ENCODE measurements around the gene VSTM5.
A peak's percentile ranks its signal among the peaks of the same experiment; 100 is the strongest.
"Not testable (repeated sequence)": the region's sequence is repeated elsewhere in the genome, so short reads cannot be mapped to it uniquely, and the experiment has no call there.

VSTM5 gene

GRCh38 chr11:93850594-93851018 lies at the start of gene VSTM5:
TSS of gene VSTM5 (minus strand) at chr11:93850618. CDS start at chr11:93850502, 116 bp downstream.
- no CpG with 5 or more reads among the region's 6 CpGs for WGBS (ENCODE audit: insufficient coverage, insufficient read length)
- H3K27ac ChIP-seq (ENCODE audit: low read length): no peak within 1 kb of the TSS
- no peaks in the 10 kb centered on the region for H3K9me3 ChIP-seq (ENCODE audit: control insufficient read depth, insufficient read depth, low read length)
- no peaks in the 10 kb centered on the region for H3K36me3 ChIP-seq (ENCODE audit: control insufficient read depth, insufficient read depth, low read length)
- peak within 1 kb of the TSS; percentile 11; the same call in 1 of the 2 replicates for H3K4me3 ChIP-seq (ENCODE audit: low read length)
- DNase-seq (ENCODE audit: low read depth, low spot score): no peak
- no peaks in the 10 kb centered on the region for H3K27me3 ChIP-seq (ENCODE audit: control insufficient read depth, insufficient read depth, low read length)
- no peaks in the 10 kb centered on the region for H3K4me1 ChIP-seq (ENCODE audit: control insufficient read depth, insufficient read depth, low read length)

GRCh38 chr11:93895106-93895862 lies 44.9 kb upstream of the VSTM5 start:
- no peaks in the 10 kb centered on the region for H3K27me3 ChIP-seq (ENCODE audit: control insufficient read depth, insufficient read depth, low read length)
- H3K36me3 ChIP-seq (ENCODE audit: control insufficient read depth, insufficient read depth, low read length): no peaks in the 10 kb centered on the region
- no peaks in the 10 kb centered on the region for H3K9me3 ChIP-seq (ENCODE audit: control insufficient read depth, insufficient read depth, low read length)
- no CpG with 5 or more reads among the region's 5 CpGs for WGBS (ENCODE audit: insufficient coverage, insufficient read length)
- H3K4me1 ChIP-seq (ENCODE audit: control insufficient read depth, insufficient read depth, low read length): no peaks in the 10 kb centered on the region
- DNase-seq (ENCODE audit: low read depth, low spot score): peak; percentile 39
- no peak overlapping the region for H3K4me3 ChIP-seq (ENCODE audit: low read length)
- H3K27ac ChIP-seq (ENCODE audit: low read length): no peak overlapping the region

GRCh38 chr11:93890391-93891051 lies 40.1 kb upstream of the VSTM5 start:
- Histone ChIP-seq H3K4me1 (ENCODE audit: control insufficient read depth, insufficient read depth, low read length) (no peaks in the 10 kb centered on the region), H3K9me3 (ENCODE audit: control insufficient read depth, insufficient read depth, low read length) (no peaks in the 10 kb centered on the region), H3K27ac (ENCODE audit: low read length) (no peak overlapping the region), H3K27me3 (ENCODE audit: control insufficient read depth, insufficient read depth, low read length) (no peaks in the 10 kb centered on the region; the same call in 1 of the 2 replicates), H3K36me3 (ENCODE audit: control insufficient read depth, insufficient read depth, low read length) (no peaks in the 10 kb centered on the region), H3K4me3 (ENCODE audit: low read length) (no peak overlapping the region)
- no peak for DNase-seq (ENCODE audit: low read depth, low spot score)
- WGBS (ENCODE audit: insufficient coverage, insufficient read length): no CpG with 5 or more reads among the region's 3 CpGs

GRCh38 chr11:93887111-93887510 lies 36.7 kb upstream of the VSTM5 start:
- H3K27me3 ChIP-seq (ENCODE audit: control insufficient read depth, insufficient read depth, low read length): no peaks in the 10 kb centered on the region; the same call in 1 of the 2 replicates
- no peak overlapping the region for H3K27ac ChIP-seq (ENCODE audit: low read length)
- no peak for DNase-seq (ENCODE audit: low read depth, low spot score)
- no peaks in the 10 kb centered on the region for H3K9me3 ChIP-seq (ENCODE audit: control insufficient read depth, insufficient read depth, low read length)
- no peaks in the 10 kb centered on the region for H3K36me3 ChIP-seq (ENCODE audit: control insufficient read depth, insufficient read depth, low read length)
- H3K4me1 ChIP-seq (ENCODE audit: control insufficient read depth, insufficient read depth, low read length): no peaks in the 10 kb centered on the region
- no CpG with 5 or more reads among the region's 5 CpGs for WGBS (ENCODE audit: insufficient coverage, insufficient read length)
- H3K4me3 ChIP-seq (ENCODE audit: low read length): no peak overlapping the region

- not testable (repeated sequence) for H3K4me1 ChIP-seq (ENCODE audit: control insufficient read depth, insufficient read depth, low read length); H3K36me3 ChIP-seq (ENCODE audit: control insufficient read depth, insufficient read depth, low read length); H3K27ac ChIP-seq (ENCODE audit: low read length); H3K27me3 ChIP-seq (ENCODE audit: control insufficient read depth, insufficient read depth, low read length); DNase-seq (ENCODE audit: low read depth, low spot score); H3K9me3 ChIP-seq (ENCODE audit: control insufficient read depth, insufficient read depth, low read length); H3K4me3 ChIP-seq (ENCODE audit: low read length)
Observed at GRCh38 chr11:93879114-93879513, 28.7 kb upstream of the VSTM5 start.

GRCh38 chr11:93875637-93876036 lies 25.2 kb upstream of the VSTM5 start:
- no peak overlapping the region for H3K27ac ChIP-seq (ENCODE audit: low read length)
- no peak overlapping the region for H3K4me3 ChIP-seq (ENCODE audit: low read length)
- no CpG with 5 or more reads among the region's 3 CpGs for WGBS (ENCODE audit: insufficient coverage, insufficient read length)
- no peak for DNase-seq (ENCODE audit: low read depth, low spot score)
- no peaks in the 10 kb centered on the region for H3K36me3 ChIP-seq (ENCODE audit: control insufficient read depth, insufficient read depth, low read length)
- no peaks in the 10 kb centered on the region for H3K9me3 ChIP-seq (ENCODE audit: control insufficient read depth, insufficient read depth, low read length)
- H3K4me1 ChIP-seq (ENCODE audit: control insufficient read depth, insufficient read depth, low read length): peaks cover 2% of the 10 kb centered on the region; the same call in 1 of the 2 replicates
- no peaks in the 10 kb centered on the region for H3K27me3 ChIP-seq (ENCODE audit: control insufficient read depth, insufficient read depth, low read length)

- DNase-seq (ENCODE audit: low read depth, low spot score): no peak
- H3K27ac ChIP-seq (ENCODE audit: low read length): no peak overlapping the region
- H3K9me3 ChIP-seq (ENCODE audit: control insufficient read depth, insufficient read depth, low read length): no peaks in the 10 kb centered on the region
- no peaks in the 10 kb centered on the region for H3K27me3 ChIP-seq (ENCODE audit: control insufficient read depth, insufficient read depth, low read length)
- H3K4me3 ChIP-seq (ENCODE audit: low read length): no peak overlapping the region
- H3K36me3 ChIP-seq (ENCODE audit: control insufficient read depth, insufficient read depth, low read length): no peaks in the 10 kb centered on the region
- H3K4me1 ChIP-seq (ENCODE audit: control insufficient read depth, insufficient read depth, low read length): no peaks in the 10 kb centered on the region
Observed at GRCh38 chr11:93871526-93871925, 21.1 kb upstream of the VSTM5 start.

GRCh38 chr11:93870616-93871015 lies 20.2 kb upstream of the VSTM5 start:
- no peaks in the 10 kb centered on the region for H3K9me3 ChIP-seq (ENCODE audit: control insufficient read depth, insufficient read depth, low read length)
- H3K4me1 ChIP-seq (ENCODE audit: control insufficient read depth, insufficient read depth, low read length): no peaks in the 10 kb centered on the region
- no peak for DNase-seq (ENCODE audit: low read depth, low spot score)
- no peaks in the 10 kb centered on the region for H3K27me3 ChIP-seq (ENCODE audit: control insufficient read depth, insufficient read depth, low read length)
- H3K36me3 ChIP-seq (ENCODE audit: control insufficient read depth, insufficient read depth, low read length): no peaks in the 10 kb centered on the region
- H3K4me3 ChIP-seq (ENCODE audit: low read length): no peak overlapping the region
- no CpG with 5 or more reads among the region's 3 CpGs for WGBS (ENCODE audit: insufficient coverage, insufficient read length)
- H3K27ac ChIP-seq (ENCODE audit: low read length): no peak overlapping the region

GRCh38 chr11:93869830-93870229 lies 19.4 kb upstream of the VSTM5 start:
- no CpG with 5 or more reads among the region's 7 CpGs for WGBS (ENCODE audit: insufficient coverage, insufficient read length)
- no peaks in the 10 kb centered on the region for H3K9me3 ChIP-seq (ENCODE audit: control insufficient read depth, insufficient read depth, low read length)
- no peak for DNase-seq (ENCODE audit: low read depth, low spot score)
- H3K36me3 ChIP-seq (ENCODE audit: control insufficient read depth, insufficient read depth, low read length): no peaks in the 10 kb centered on the region
- H3K27me3 ChIP-seq (ENCODE audit: control insufficient read depth, insufficient read depth, low read length): no peaks in the 10 kb centered on the region
- no peaks in the 10 kb centered on the region for H3K4me1 ChIP-seq (ENCODE audit: control insufficient read depth, insufficient read depth, low read length)
- H3K27ac ChIP-seq (ENCODE audit: low read length): no peak overlapping the region
- H3K4me3 ChIP-seq (ENCODE audit: low read length): no peak overlapping the region

GRCh38 chr11:93868404-93868803 lies 18.0 kb upstream of the VSTM5 start:
- not testable (repeated sequence) for H3K27ac ChIP-seq (ENCODE audit: low read length); H3K36me3 ChIP-seq (ENCODE audit: control insufficient read depth, insufficient read depth, low read length); H3K4me1 ChIP-seq (ENCODE audit: control insufficient read depth, insufficient read depth, low read length); H3K27me3 ChIP-seq (ENCODE audit: control insufficient read depth, insufficient read depth, low read length); DNase-seq (ENCODE audit: low read depth, low spot score); H3K9me3 ChIP-seq (ENCODE audit: control insufficient read depth, insufficient read depth, low read length); H3K4me3 ChIP-seq (ENCODE audit: low read length)
- no CpG with 5 or more reads among the region's 2 CpGs for WGBS (ENCODE audit: insufficient coverage, insufficient read length)

- WGBS (ENCODE audit: insufficient coverage, insufficient read length): no CpG with 5 or more reads among the region's 4 CpGs
- Histone ChIP-seq H3K4me1 (ENCODE audit: control insufficient read depth, insufficient read depth, low read length) (no peaks in the 10 kb centered on the region), H3K4me3 (ENCODE audit: low read length) (no peak overlapping the region), H3K27me3 (ENCODE audit: control insufficient read depth, insufficient read depth, low read length) (no peaks in the 10 kb centered on the region), H3K9me3 (ENCODE audit: control insufficient read depth, insufficient read depth, low read length) (no peaks in the 10 kb centered on the region), H3K27ac (ENCODE audit: low read length) (no peak overlapping the region), H3K36me3 (ENCODE audit: control insufficient read depth, insufficient read depth, low read length) (no peaks in the 10 kb centered on the region)
- no peak for DNase-seq (ENCODE audit: low read depth, low spot score)
Observed at GRCh38 chr11:93861808-93862207, 11.4 kb upstream of the VSTM5 start.
